ENCODE data around the gene FMO5.

FMO5 gene

GRCh38 chr1:147172168-147173016, 52.7 kb downstream of the FMO5 start, which contains the start of gene PRKAB2:
Gene PRKAB2, minus strand, starts transcription at chr1:147172470. Its CDS starts 326 bp downstream, at chr1:147172144.
- POLR2A ChIA-PET, result interaction anchor here (1.2 to 1.8 kb wide), 2 partner anchors 70 to 71 kb away, joined by 5 to 6 read pairs; partner anchors contain the start of gene CHD1L
- H3K4me3 ChIP-seq (ENCODE audit: low read depth, low read length), result peak within 1 kb of the TSS; percentile 88
- peak; percentile 89 for DNase-seq (ENCODE audit: low read depth, low spot score)
- TF ChIP-seq, protein P1, sequence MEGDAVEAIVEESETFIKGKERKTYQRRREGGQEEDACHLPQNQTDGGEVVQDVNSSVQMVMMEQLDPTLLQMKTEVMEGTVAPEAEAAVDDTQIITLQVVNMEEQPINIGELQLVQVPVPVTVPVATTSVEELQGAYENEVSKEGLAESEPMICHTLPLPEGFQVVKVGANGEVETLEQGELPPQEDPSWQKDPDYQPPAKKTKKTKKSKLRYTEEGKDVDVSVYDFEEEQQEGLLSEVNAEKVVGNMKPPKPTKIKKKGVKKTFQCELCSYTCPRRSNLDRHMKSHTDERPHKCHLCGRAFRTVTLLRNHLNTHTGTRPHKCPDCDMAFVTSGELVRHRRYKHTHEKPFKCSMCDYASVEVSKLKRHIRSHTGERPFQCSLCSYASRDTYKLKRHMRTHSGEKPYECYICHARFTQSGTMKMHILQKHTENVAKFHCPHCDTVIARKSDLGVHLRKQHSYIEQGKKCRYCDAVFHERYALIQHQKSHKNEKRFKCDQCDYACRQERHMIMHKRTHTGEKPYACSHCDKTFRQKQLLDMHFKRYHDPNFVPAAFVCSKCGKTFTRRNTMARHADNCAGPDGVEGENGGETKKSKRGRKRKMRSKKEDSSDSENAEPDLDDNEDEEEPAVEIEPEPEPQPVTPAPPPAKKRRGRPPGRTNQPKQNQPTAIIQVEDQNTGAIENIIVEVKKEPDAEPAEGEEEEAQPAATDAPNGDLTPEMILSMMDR (IDR thresholded peaks at IDR 0.05; ENCODE audit: insufficient read depth, low read length, missing control alignments), result peak; percentile 92
- CTCF ChIA-PET, result interaction anchor here (0.6 to 7.4 kb wide), 14 partner anchors 8 to 86 kb away, joined by 3 to 77 read pairs (median 3); partner anchors contain the start of gene CHD1L

GRCh38 chr1:147171399-147172167, 53.6 kb downstream of the FMO5 start:
- TF ChIP-seq, protein P1 (IDR thresholded peaks at IDR 0.05; ENCODE audit: insufficient read depth, low read length, missing control alignments), result no peak
- ChIA-PET CTCF (interaction anchor here (0.6 to 7.4 kb wide), 5 partner anchors 8 to 71 kb away, joined by 3 to 77 read pairs (median 3); partner anchors contain the start of gene CHD1L), POLR2A (interaction anchor here (1.4 to 1.8 kb wide), 2 partner anchors 72 to 87 kb away, joined by 4 to 6 read pairs; no protein-coding TSS in a partner anchor)
- DNase-seq (ENCODE audit: low read depth, low spot score), result no peak
- peak overlapping the region; percentile 88 for H3K4me3 ChIP-seq (ENCODE audit: low read depth, low read length)

DNA sequence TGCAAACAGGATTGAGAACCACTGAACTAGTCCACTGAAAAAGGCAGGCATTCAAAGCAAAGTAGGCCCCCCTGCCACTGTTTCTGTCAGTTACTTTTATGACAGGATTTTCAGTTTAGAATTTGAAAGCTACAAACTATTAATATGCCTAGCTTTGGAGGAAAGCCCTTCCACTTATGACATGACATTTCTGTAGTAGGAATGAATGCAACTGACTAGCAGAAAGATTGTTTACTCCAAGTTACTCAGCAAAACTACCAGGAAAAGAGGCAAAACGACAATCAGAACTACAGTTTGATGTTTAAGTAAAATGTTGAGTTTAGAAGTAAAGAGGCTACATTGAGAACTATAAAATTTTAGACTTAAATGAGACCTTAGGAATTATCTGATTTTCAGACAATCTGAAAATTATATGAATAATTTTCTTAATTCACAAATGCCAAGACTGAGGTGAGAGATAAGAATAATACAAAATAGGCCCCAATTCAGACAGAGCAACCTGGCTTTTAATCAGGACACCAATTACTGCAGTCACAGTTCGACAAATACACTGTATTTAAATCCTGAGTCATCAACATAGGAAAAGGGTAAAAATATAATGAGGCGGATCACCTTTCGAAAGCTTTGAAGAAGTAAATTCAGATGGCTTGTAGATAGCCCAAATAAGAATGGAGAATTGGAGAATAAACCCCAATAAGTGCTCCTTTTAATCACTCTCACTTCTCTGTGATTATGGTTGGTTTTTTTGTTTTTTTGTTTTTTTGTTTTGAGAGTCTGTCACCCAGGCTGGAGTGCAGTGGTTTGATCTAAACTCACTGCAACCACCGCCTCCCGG, 55.1 kb downstream of the FMO5 start:
- H3K4me3 ChIP-seq (ENCODE audit: low read depth, low read length), result peak overlapping the region; percentile 88
- POLR2A ChIA-PET, result interaction anchor here (1.2 to 1.8 kb wide), 3 partner anchors 72 to 85 kb away, joined by 3 to 6 read pairs (median 4); partner anchors contain the start of gene CHD1L
- DNase-seq (ENCODE audit: low read depth, low spot score), result no peak
- TF ChIP-seq, protein P1 (IDR thresholded peaks at IDR 0.05; ENCODE audit: insufficient read depth, low read length, missing control alignments), result no peak
- CTCF ChIA-PET, result interaction anchor here (7.4 kb wide), 1 partner anchor 73 kb away, joined by 77 read pairs; the partner anchor contains the start of gene CHD1L

GRCh38 chr1:147169171-147169570, 56.0 kb downstream of the FMO5 start:
- POLR2A ChIA-PET, result interaction anchor here (1.2 kb wide), 2 partner anchors 73 to 85 kb away, joined by 3 to 6 read pairs; partner anchors contain the start of gene CHD1L
- DNase-seq (ENCODE audit: low read depth, low spot score), result no peak
- no peak overlapping the region for H3K4me3 ChIP-seq (ENCODE audit: low read depth, low read length)
- CTCF ChIA-PET, result interaction anchor here (1.6 to 7.4 kb wide), 2 partner anchors 12 to 74 kb away, joined by 3 to 77 read pairs; partner anchors contain the start of gene CHD1L
- TF ChIP-seq, protein P1 (IDR thresholded peaks at IDR 0.05; ENCODE audit: insufficient read depth, low read length, missing control alignments), result no peak

DNA sequence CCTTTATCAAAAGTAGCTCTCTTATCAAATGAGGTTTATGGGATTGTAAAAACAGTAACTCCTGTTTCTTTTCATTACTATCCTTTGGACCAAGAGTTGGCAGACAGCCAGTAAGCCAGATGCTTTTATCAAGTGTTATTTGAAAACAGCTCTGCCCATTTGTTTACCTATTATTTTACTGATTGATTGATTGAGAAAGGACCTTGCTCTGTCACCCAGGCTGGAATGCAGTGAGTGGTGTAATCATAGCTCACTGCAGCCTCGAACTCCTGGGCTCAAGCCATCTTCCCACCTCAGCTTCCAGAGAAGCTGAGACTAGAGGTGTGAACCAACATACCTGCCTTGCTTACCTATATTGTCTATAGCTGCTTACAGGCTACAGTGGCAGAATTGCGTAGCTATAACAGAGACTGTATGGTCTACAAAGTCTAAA, 56.5 kb downstream of the FMO5 start:
- no peak for DNase-seq (ENCODE audit: low read depth, low spot score)
- ChIA-PET POLR2A (interaction anchor here (1.2 kb wide), 1 partner anchor 84 kb away, joined by 6 read pairs; no protein-coding TSS in a partner anchor), CTCF (interaction anchor here (1.6 to 7.4 kb wide), 2 partner anchors 13 to 74 kb away, joined by 3 to 77 read pairs; partner anchors contain the start of gene CHD1L)
- H3K4me3 ChIP-seq (ENCODE audit: low read depth, low read length), result no peak overlapping the region
- TF ChIP-seq, protein P1 (IDR thresholded peaks at IDR 0.05; ENCODE audit: insufficient read depth, low read length, missing control alignments), result no peak
